HCT116 (cell line): Measurements from ENCODE around the gene SYNE2. TPM values are rescaled to one million over a fixed set of nuclear protein-coding genes. Genes with fewer than 3 reads are reported as not detected.

Experiments used
- ATAC-seq: fragments of 200-7000 bp; cut with Tn5 transposase; 2 replicates; pipeline ENCODE4 v1.9.1; 2020; ENCODE audit warnings: mild to moderate bottlenecking, moderate library complexity
- BruUV-seq: library from RNA; stranded (reverse); fragments of 400-500 nt; replicated peaks from 2 replicates; lab custom pipeline; 2021; lab: Mats Ljungman, UMichigan
- CTCF ChIA-PET: fragments of 300-600 bp; sonication (Branson Sonifier 250); formaldehyde crosslinking; loops from one replicate; lab custom pipeline; 2021; ENCODE audit warnings: antibody characterized with exemption; lab: Charles Lee
- POLR2A ChIA-PET: fragments of 300-600, 350-600 bp; sonication (Branson Sonifier 250); formaldehyde crosslinking; loops from one replicate; lab custom pipeline; 2021; ENCODE audit warnings: antibody characterized with exemption; lab: Charles Lee
- RAD21 ChIA-PET, 2 experiments: fragments of 300-600 bp; sonication (Branson Sonifier 250); formaldehyde crosslinking; loops; one replicate each; lab custom pipeline; 2023; ENCODE audit warnings: low total read pairs in 2 of 2; ENCODE audit not compliant: uncharacterized antibody in 2 of 2, unreplicated experiment in 2 of 2, low non-redundant PET in 1 of 2; lab: Charles Lee
- DNase-seq: peaks from one replicate; pipeline ENCODE4 v3.0.0-alpha.2; 2010; ENCODE audit warnings: low read depth, low spot score
- H2AFZ ChIP-seq: fragments of 200-600 bp; shearing (Covaris generic), sonication (generic); 2 replicates; pipeline ENCODE4 v1.6.1; 2017; ENCODE audit warnings: low read depth, mixed run types, mixed read lengths, antibody characterized with exemption, low read length; ENCODE audit not compliant: poor library complexity, severe bottlenecking
- H3K27ac ChIP-seq: 2 replicates; pipeline ENCODE4 v1.5.1; 2012; ENCODE audit warnings: low read depth, low read length
- H3K27me3 ChIP-seq: fragments of 200-600 bp; sonication (generic); 2 replicates; pipeline ENCODE4 v1.6.1; 2016; ENCODE audit warnings: mixed run types, low read length, mixed read lengths; ENCODE audit not compliant: insufficient read depth
- H3K36me3 ChIP-seq, 2 experiments: fragments of 200-500 bp in 1 of 2; fragments of 200-600 bp in 1 of 2; sonication (Bioruptor generic) in 1 of 2; sonication (generic) in 1 of 2; 2 replicates each; pipeline versions ENCODE4 v1.5.1 to v1.6.1; 2014 to 2016; ENCODE audit warnings: low read length in 2 of 2, inconsistent platforms in 1 of 2, mixed read lengths in 1 of 2, mixed run types in 1 of 2; ENCODE audit not compliant: insufficient read depth in 2 of 2, control insufficient read depth in 1 of 2
- H3K4me1 ChIP-seq, 2 experiments: fragments of 200-600 bp in 1 of 2; sonication (generic) in 1 of 2; 2 replicates each; pipeline versions ENCODE4 v1.5.1 to v1.6.1; 2012 to 2017; ENCODE audit warnings: low read length in 2 of 2, inconsistent platforms in 1 of 2, mild to moderate bottlenecking in 1 of 2, mixed read lengths in 1 of 2, mixed run types in 1 of 2, moderate library complexity in 1 of 2; ENCODE audit not compliant: insufficient read depth in 2 of 2, control insufficient read depth in 1 of 2
- H3K4me2 ChIP-seq: fragments of 200-600 bp; sonication (generic); 2 replicates; pipeline ENCODE4 v1.6.1; 2017; ENCODE audit warnings: mixed run types, low read length, mixed read lengths
- H3K4me3 ChIP-seq, 2 experiments: fragments of 200-600 bp in 1 of 2; sonication (generic) in 1 of 2; replicated peaks in 1 of 2; 2 replicates each; pipeline ENCODE4 v1.5.1; 2011 to 2016; ENCODE audit warnings: low read length in 2 of 2, control low read depth in 1 of 2, low read depth in 1 of 2, mild to moderate bottlenecking in 1 of 2, mixed read lengths in 1 of 2, mixed run types in 1 of 2
- H3K79me2 ChIP-seq: fragments of 200-600 bp; sonication (generic); 2 replicates; pipeline ENCODE4 v1.6.1; 2017; ENCODE audit warnings: mild to moderate bottlenecking, mixed run types, low read length, moderate library complexity, mixed read lengths; ENCODE audit not compliant: insufficient read depth
- H3K9ac ChIP-seq: fragments of 200-600 bp; sonication (generic); 2 replicates; pipeline ENCODE4 v1.6.1; 2016; ENCODE audit warnings: low read length, mixed read lengths
- H3K9me2 ChIP-seq: fragments of 200-600 bp; sonication (generic), shearing (Covaris generic); 2 replicates; pipeline ENCODE4 v1.6.1; 2017; ENCODE audit warnings: mixed run types, mild to moderate bottlenecking, moderate library complexity; ENCODE audit not compliant: insufficient read depth
- H3K9me3 ChIP-seq, 2 experiments: fragments of 200-500 bp in 1 of 2; fragments of 200-600 bp in 1 of 2; sonication (Bioruptor generic) in 1 of 2; sonication (generic) in 1 of 2; 2 replicates each; pipeline ENCODE4 v1.6.1; 2014 to 2017; ENCODE audit warnings: low read length in 2 of 2, mixed read lengths in 2 of 2, inconsistent platforms in 1 of 2, low read depth in 1 of 2, mild to moderate bottlenecking in 1 of 2, mixed run types in 1 of 2, moderate library complexity in 1 of 2; ENCODE audit not compliant: control insufficient read depth in 1 of 2, insufficient read depth in 1 of 2
- H4K20me1 ChIP-seq: fragments of 200-600 bp; sonication (generic), shearing (Covaris generic); 2 replicates; pipeline ENCODE4 v1.6.1; 2017; ENCODE audit warnings: mixed run types, mild to moderate bottlenecking, moderate library complexity; ENCODE audit not compliant: insufficient read depth
- ATF3 ChIP-seq: IDR thresholded peaks from 2 replicates; pipeline ENCODE4 v1.6.1; 2012
- CBX3 ChIP-seq: IDR thresholded peaks from 2 replicates; pipeline ENCODE4 v1.6.1; 2012; ENCODE audit warnings: low read depth
- CEBPB ChIP-seq: IDR thresholded peaks from 2 replicates; pipeline ENCODE4 v1.6.1; 2012; ENCODE audit warnings: low read depth
- EGR1 ChIP-seq: IDR thresholded peaks from 2 replicates; pipeline ENCODE4 v1.6.1; 2012; ENCODE audit warnings: low read depth
- ELF1 ChIP-seq: IDR thresholded peaks from 2 replicates; pipeline ENCODE4 v1.6.1; 2012; ENCODE audit warnings: low read depth, borderline replicate concordance
- EZH2 ChIP-seq: fragments of 200-600 bp; sonication (generic); IDR thresholded peaks from 2 replicates; pipeline ENCODE4 v1.6.1; 2017; ENCODE audit warnings: antibody characterized with exemption, mixed run types
- FOSL1 ChIP-seq: IDR thresholded peaks from 2 replicates; pipeline ENCODE4 v1.6.1; 2012; ENCODE audit warnings: low read depth
- JUND ChIP-seq: IDR thresholded peaks from 2 replicates; pipeline ENCODE4 v1.6.1; 2012
- POLR2A ChIP-seq: IDR thresholded peaks from 2 replicates; pipeline ENCODE4 v1.7.0; 2011; ENCODE audit warnings: borderline replicate concordance; ENCODE audit not compliant: insufficient read depth, insufficient read length; ENCODE audit errors: extremely low read depth
- RAD21 ChIP-seq: IDR thresholded peaks from 2 replicates; pipeline ENCODE4 v1.6.1; 2012; ENCODE audit warnings: low read depth, mild to moderate bottlenecking
- SIN3A ChIP-seq: IDR thresholded peaks from 2 replicates; pipeline ENCODE4 v1.6.1; 2012; ENCODE audit warnings: low read depth
- SP1 ChIP-seq: IDR thresholded peaks from 2 replicates; pipeline ENCODE4 v1.6.1; 2012; ENCODE audit warnings: low read depth
- SRF ChIP-seq: IDR thresholded peaks from 2 replicates; pipeline ENCODE4 v1.6.1; 2012; ENCODE audit warnings: low read depth
- intact Hi-C: fragments of 100-400 bp; cut with micrococcal nuclease; formaldehyde crosslinking; loops from 2 replicates; pipeline ENCODE4 v1.10.0; 2022
- total RNA-seq: library from RNA; stranded (reverse); gene quantifications from one replicate; pipeline ENCODE4 v1.2.1, GENCODE V29; 2021; ENCODE audit not compliant: unreplicated experiment

The SYNE2 gene
- total RNA-seq, 1 experiment from 2014 or later = 28.8 TPM

GRCh38 chr14:64110802-64111201 is 258.0 kb downstream of the SYNE2 start:
- Histone ChIP-seq H3K9ac (no peak overlapping the region), H3K27me3 (no peaks in the 10 kb centered on the region), H3K36me3 (no peaks in the 10 kb centered on the region; a peak in 1 of 4 replicates), H3K4me2 (no peak overlapping the region), H3K4me3 (no peak overlapping the region), H4K20me1 (no peaks in the 10 kb centered on the region), H2AFZ (no peak overlapping the region), H3K9me3 (no peaks in the 10 kb centered on the region), H3K9me2 (no peaks in the 10 kb centered on the region), H3K27ac (no peak overlapping the region), H3K4me1 (no peaks in the 10 kb centered on the region), H3K79me2 (no peaks in the 10 kb centered on the region)
- DNase-seq (no peak), ATAC-seq (no peak)
- POLR2A ChIA-PET = no interaction called here
- TF ChIP-seq SP1 (no peak), FOSL1 (no peak), CBX3 (no peak), EGR1 (no peak), SRF (no peak), CEBPB (no peak), JUND (no peak), EZH2 (no peak), ATF3 (no peak), ELF1 (no peak), SIN3A (no peak), POLR2A (no peak), RAD21 (no peak)
- CTCF ChIA-PET = no interaction called here
- no TSS peak for BruUV-seq
- RAD21 ChIA-PET = no interaction called here
- intact Hi-C loops = no loop called here

GRCh38 chr14:64112867-64113678 is 260.3 kb downstream of the SYNE2 start:
- CTCF ChIA-PET = no interaction called here
- no peak for ATAC-seq

More at GRCh38 chr14:64112867-64113678, 260.3 kb downstream of the SYNE2 start:
- ChIA-PET POLR2A (no interaction called here), RAD21 (no interaction called here)
- no peak overlapping the region for H3K4me3 ChIP-seq
- H3K9me2 ChIP-seq = no peaks in the 10 kb centered on the region
- no TSS peak for BruUV-seq
- H3K36me3 ChIP-seq = no peaks in the 10 kb centered on the region; a peak in 1 of 4 replicates
- H3K9me3 ChIP-seq = no peaks in the 10 kb centered on the region
- no peak overlapping the region for H2AFZ ChIP-seq
- no peak overlapping the region for H3K27ac ChIP-seq
- TF ChIP-seq POLR2A = no peak
- no peak for DNase-seq
- intact Hi-C loops = no loop called here
- H3K79me2 ChIP-seq = no peaks in the 10 kb centered on the region
- H4K20me1 ChIP-seq = no peaks in the 10 kb centered on the region
- no peaks in the 10 kb centered on the region for H3K27me3 ChIP-seq
- no peaks in the 10 kb centered on the region for H3K4me1 ChIP-seq
- H3K4me2 ChIP-seq = no peak overlapping the region
- no peak overlapping the region for H3K9ac ChIP-seq
